Activated CD4-positive, alpha-beta T cell treated with anti-CD3 and anti-CD28 coated beads, Interleukin-2, amount 10 ng/mL, durations not matched to agents 24 days and 14 days (primary cell): ENCODE measurements around the gene AHR. TPM values are rescaled to one million over a fixed set of nuclear protein-coding genes. Genes with fewer than 3 reads are reported as not detected.
"Not testable (repeated sequence)": the region's sequence is repeated elsewhere in the genome, so short reads cannot be mapped to it uniquely, and the experiment has no call there.

Experiments
- DNase-seq: peaks from one replicate; pipeline ENCODE4 v3.0.0; 2022
- H3K27ac Mint-ChIP-seq: one replicate; pipeline ENCODE4 v1.8.0; 2022; ENCODE audit warnings: mild to moderate bottlenecking, mixed read lengths
- H3K27me3 Mint-ChIP-seq: one replicate; pipeline ENCODE4 v1.8.0; 2022; ENCODE audit warnings: mixed read lengths
- H3K36me3 Mint-ChIP-seq: one replicate; pipeline ENCODE4 v1.8.0; 2022; ENCODE audit warnings: low read depth, mild to moderate bottlenecking, mixed read lengths
- H3K4me1 Mint-ChIP-seq: one replicate; pipeline ENCODE4 v1.8.0; 2021; ENCODE audit warnings: mixed read lengths
- H3K4me3 Mint-ChIP-seq: one replicate; pipeline ENCODE4 v1.8.0; 2022; ENCODE audit warnings: mild to moderate bottlenecking, moderate library complexity, mixed read lengths
- H3K9me3 Mint-ChIP-seq: one replicate; pipeline ENCODE4 v1.8.0; 2021; ENCODE audit warnings: mixed read lengths
- intact Hi-C: fragments of 100-400 bp; cut with micrococcal nuclease; formaldehyde crosslinking; loops from one replicate; pipeline ENCODE4 v1.15.1; 2023
- total RNA-seq: library from RNA; stranded (reverse); gene quantifications from 2 replicates; pipeline ENCODE4 v1.2.3, GENCODE V29; 2022

AHR gene
- total RNA-seq, 1 donor from 2014 or later: 30.7 TPM

- Mint-ChIP-seq H3K36me3 (no peaks in the 10 kb centered on the region), H3K27me3 (no peaks in the 10 kb centered on the region), H3K4me1 (peaks cover 2% of the 10 kb centered on the region), H3K9me3 (peaks cover 4% of the 10 kb centered on the region), H3K27ac (no peak overlapping the region), H3K4me3 (no peak overlapping the region)
- intact Hi-C loops: no loop called here
- DNase-seq: no peak
Observed at GRCh38 chr7:17364671-17365070, 66.2 kb downstream of the AHR start.

DNA sequence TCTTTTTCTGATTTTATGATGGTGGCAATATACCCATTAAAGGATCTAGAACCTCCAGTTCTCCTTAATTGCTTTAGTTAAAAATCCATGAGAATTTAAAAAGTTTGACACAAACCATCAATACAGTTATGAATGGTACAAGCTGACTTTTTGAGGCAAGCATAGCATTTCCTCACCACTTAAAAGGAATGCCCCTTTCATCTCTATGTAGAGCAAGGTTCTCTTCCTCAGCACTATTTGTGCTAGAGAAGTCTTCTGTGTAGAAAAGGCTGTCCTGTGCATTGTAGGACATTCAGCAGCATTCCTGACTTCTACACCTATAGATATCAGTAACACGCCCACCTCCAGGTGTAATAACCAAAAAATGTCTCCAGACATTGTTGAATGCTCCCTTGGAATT lies 67.3 kb downstream of the AHR start:
- no peak overlapping the region for H3K4me3 Mint-ChIP-seq
- DNase-seq: no peak
- intact Hi-C loops: no loop called here
- H3K27ac Mint-ChIP-seq: no peak overlapping the region
- peaks cover 2% of the 10 kb centered on the region for H3K4me1 Mint-ChIP-seq
- no peaks in the 10 kb centered on the region for H3K27me3 Mint-ChIP-seq
- no peaks in the 10 kb centered on the region for H3K36me3 Mint-ChIP-seq
- H3K9me3 Mint-ChIP-seq: peaks cover 4% of the 10 kb centered on the region

GRCh38 chr7:17367502-17367901 lies 69.0 kb downstream of the AHR start:
- no peak overlapping the region for H3K4me3 Mint-ChIP-seq
- H3K27ac Mint-ChIP-seq: no peak overlapping the region
- H3K27me3 Mint-ChIP-seq: no peaks in the 10 kb centered on the region
- intact Hi-C loops: no loop called here
- DNase-seq: no peak
- H3K36me3 Mint-ChIP-seq: no peaks in the 10 kb centered on the region
- peaks cover 2% of the 10 kb centered on the region for H3K4me1 Mint-ChIP-seq
- H3K9me3 Mint-ChIP-seq: no peaks in the 10 kb centered on the region

- no peaks in the 10 kb centered on the region for H3K9me3 Mint-ChIP-seq
- H3K27ac Mint-ChIP-seq: no peak overlapping the region
- no peak for DNase-seq
- no peaks in the 10 kb centered on the region for H3K27me3 Mint-ChIP-seq
- peaks cover 2% of the 10 kb centered on the region for H3K4me1 Mint-ChIP-seq
- no peak overlapping the region for H3K4me3 Mint-ChIP-seq
- H3K36me3 Mint-ChIP-seq: no peaks in the 10 kb centered on the region
- intact Hi-C loops: no loop called here
Observed at GRCh38 chr7:17368856-17369524, 70.5 kb downstream of the AHR start.

- DNase-seq: no peak
- Mint-ChIP-seq H3K36me3 (no peaks in the 10 kb centered on the region), H3K27me3 (no peaks in the 10 kb centered on the region), H3K27ac (no peak overlapping the region), H3K9me3 (no peaks in the 10 kb centered on the region), H3K4me3 (no peak overlapping the region), H3K4me1 (peaks cover 2% of the 10 kb centered on the region)
- intact Hi-C loops: no loop called here
Observed at GRCh38 chr7:17369691-17370426, 71.4 kb downstream of the AHR start.

- H3K4me1 Mint-ChIP-seq: no peaks in the 10 kb centered on the region
- no peak overlapping the region for H3K27ac Mint-ChIP-seq
Observed at GRCh38 chr7:17370901-17371585, 72.6 kb downstream of the AHR start.

GRCh38 chr7:17371671-17372524 lies 73.4 kb downstream of the AHR start:
- Mint-ChIP-seq H3K9me3 (no peaks in the 10 kb centered on the region), H3K27ac (no peak overlapping the region), H3K4me3 (no peak overlapping the region), H3K36me3 (no peaks in the 10 kb centered on the region), H3K4me1 (no peaks in the 10 kb centered on the region), H3K27me3 (peaks cover 4% of the 10 kb centered on the region)
- DNase-seq: no peak
- intact Hi-C loops: no loop called here

More at GRCh38 chr7:17370901-17371585, 72.6 kb downstream of the AHR start:
- DNase-seq: no peak
- intact Hi-C loops: no loop called here
- no peak overlapping the region for H3K4me3 Mint-ChIP-seq
- H3K27me3 Mint-ChIP-seq: no peaks in the 10 kb centered on the region
- H3K36me3 Mint-ChIP-seq: no peaks in the 10 kb centered on the region
- no peaks in the 10 kb centered on the region for H3K9me3 Mint-ChIP-seq

DNA sequence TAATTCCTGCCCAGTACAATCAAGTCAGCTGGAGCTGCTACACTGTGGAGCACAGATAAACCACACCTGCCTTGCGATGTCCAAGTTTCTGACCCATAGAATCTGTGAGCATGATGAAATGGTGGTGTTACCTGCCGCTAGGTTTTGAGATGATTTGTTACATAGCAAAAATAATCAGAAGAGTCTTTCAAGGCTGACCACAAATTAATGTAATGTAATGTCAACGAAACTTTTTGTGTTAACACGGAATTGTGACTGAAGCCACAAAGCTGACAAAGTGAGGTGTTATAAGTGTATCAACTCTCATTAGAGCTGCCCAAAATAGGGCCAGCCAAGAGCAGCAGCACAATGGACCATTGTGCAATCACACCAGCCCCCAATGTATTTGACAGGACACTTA lies 75.7 kb downstream of the AHR start:
- intact Hi-C loops: no loop called here
- no peak overlapping the region for H3K4me3 Mint-ChIP-seq
- no peaks in the 10 kb centered on the region for H3K4me1 Mint-ChIP-seq

GRCh38 chr7:17374654-17375053 lies 76.2 kb downstream of the AHR start:
- no peaks in the 10 kb centered on the region for H3K36me3 Mint-ChIP-seq
- no peaks in the 10 kb centered on the region for H3K9me3 Mint-ChIP-seq
- no peak overlapping the region for H3K4me3 Mint-ChIP-seq
- H3K27me3 Mint-ChIP-seq: peaks cover 4% of the 10 kb centered on the region
- no peaks in the 10 kb centered on the region for H3K4me1 Mint-ChIP-seq
- DNase-seq: no peak
- intact Hi-C loops: no loop called here
- no peak overlapping the region for H3K27ac Mint-ChIP-seq

More for the DNA sequence above, 75.7 kb downstream of the AHR start:
- no peak for DNase-seq
- H3K9me3 Mint-ChIP-seq: no peaks in the 10 kb centered on the region
- no peak overlapping the region for H3K27ac Mint-ChIP-seq
- H3K36me3 Mint-ChIP-seq: no peaks in the 10 kb centered on the region
- peaks cover 4% of the 10 kb centered on the region for H3K27me3 Mint-ChIP-seq

DNA sequence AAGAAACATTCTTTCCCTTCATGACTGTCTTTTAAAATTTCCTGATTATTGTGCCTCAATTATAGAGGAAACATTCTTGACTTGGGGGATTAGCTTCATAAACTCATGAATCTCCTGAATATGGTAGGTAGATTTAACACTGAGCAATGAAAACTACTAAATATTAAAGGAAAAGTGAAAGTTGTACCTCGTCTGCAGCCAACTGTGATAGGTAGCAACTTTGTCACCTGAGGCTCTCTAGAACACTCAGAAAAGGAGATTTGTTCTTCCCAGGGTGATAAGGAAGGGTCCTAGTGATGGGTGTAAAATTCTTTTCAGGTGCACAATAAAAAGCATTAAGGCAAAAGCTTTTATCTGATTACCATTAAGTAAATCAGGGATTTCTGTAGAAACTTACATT lies 78.1 kb downstream of the AHR start:
- H3K9me3 Mint-ChIP-seq: no peaks in the 10 kb centered on the region
- no peak overlapping the region for H3K27ac Mint-ChIP-seq
- H3K27me3 Mint-ChIP-seq: peaks cover 9% of the 10 kb centered on the region
- no peaks in the 10 kb centered on the region for H3K4me1 Mint-ChIP-seq
- intact Hi-C loops: no loop called here
- H3K4me3 Mint-ChIP-seq: no peak overlapping the region
- DNase-seq: no peak
- no peaks in the 10 kb centered on the region for H3K36me3 Mint-ChIP-seq

GRCh38 chr7:17380736-17381662 lies 82.5 kb downstream of the AHR start:
- no peak for DNase-seq
- intact Hi-C loops: no loop called here
- H3K36me3 Mint-ChIP-seq: no peaks in the 10 kb centered on the region
- H3K4me1 Mint-ChIP-seq: no peaks in the 10 kb centered on the region
- H3K27ac Mint-ChIP-seq: no peak overlapping the region
- H3K4me3 Mint-ChIP-seq: no peak overlapping the region
- no peaks in the 10 kb centered on the region for H3K9me3 Mint-ChIP-seq
- H3K27me3 Mint-ChIP-seq: peaks cover 9% of the 10 kb centered on the region

DNA sequence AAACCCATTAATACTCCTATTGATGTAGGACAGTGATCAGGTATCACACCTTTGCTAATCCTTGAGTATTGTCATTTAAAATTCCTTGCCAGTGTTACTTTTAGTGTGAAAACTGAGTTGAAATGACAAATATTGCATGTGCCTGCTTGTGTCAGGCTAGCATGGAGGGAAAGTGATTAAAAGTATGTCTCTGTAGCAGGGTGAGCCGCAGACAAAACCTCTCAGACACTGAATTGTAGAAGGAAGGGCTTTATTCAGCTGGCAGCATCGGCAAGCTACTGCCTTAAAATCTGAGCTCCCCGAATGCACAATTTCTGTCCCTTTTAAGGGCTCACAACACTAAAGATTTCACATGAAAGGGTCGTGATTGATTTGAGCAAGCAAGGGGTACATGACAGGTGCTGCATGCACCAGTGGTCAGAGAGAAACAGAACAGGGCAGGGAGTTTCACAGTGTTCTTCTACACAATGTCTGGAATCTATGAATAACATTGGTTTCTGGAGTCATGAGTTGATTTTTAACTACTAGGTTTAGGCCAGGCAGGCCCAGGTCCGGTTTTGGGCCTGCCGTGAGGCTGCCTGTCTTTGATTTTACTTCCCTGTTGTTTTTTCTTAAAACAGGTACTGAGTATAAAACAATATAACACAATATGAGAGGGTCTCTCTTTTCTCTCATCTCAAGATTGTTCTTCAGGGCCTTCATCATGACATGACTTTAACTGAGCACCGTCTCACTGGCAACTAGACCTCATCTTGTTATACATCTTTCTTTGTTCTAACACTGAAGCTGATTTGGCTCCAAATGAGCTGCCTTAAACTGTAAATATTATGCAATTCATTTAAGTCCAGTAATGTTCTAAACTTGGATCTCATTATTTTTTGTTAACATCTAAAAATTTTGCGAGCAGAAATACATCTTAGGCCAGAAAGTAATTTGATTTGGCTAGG lies 84.2 kb downstream of the AHR start:
- H3K36me3 Mint-ChIP-seq, intact Hi-C loops, H3K4me1 Mint-ChIP-seq, H3K4me3 Mint-ChIP-seq, H3K27ac Mint-ChIP-seq, DNase-seq, H3K27me3 Mint-ChIP-seq, H3K9me3 Mint-ChIP-seq: not testable (repeated sequence)
